Measurements from ENCODE around the gene GNG7.
"Not testable (repeated sequence)": the region's sequence is repeated elsewhere in the genome, so short reads cannot be mapped to it uniquely, and the experiment has no call there.

GNG7 gene

GRCh38 chr19:2529473-2529918 is 173.0 kb downstream of the GNG7 start:
- DNase-seq: peak; percentile 14

- DNase-seq: peak; percentile 10
Measured at GRCh38 chr19:2528675-2529101, 173.8 kb downstream of the GNG7 start.

GRCh38 chr19:2527686-2528085 is 174.8 kb downstream of the GNG7 start:
- peak; percentile 3 for DNase-seq

- no peak for DNase-seq
Measured at GRCh38 chr19:2527171-2527570, 175.3 kb downstream of the GNG7 start.

GRCh38 chr19:2524840-2525723 is 177.4 kb downstream of the GNG7 start:
- DNase-seq: peak; percentile 32

- DNase-seq: no peak
Measured at GRCh38 chr19:2524361-2524839, 178.1 kb downstream of the GNG7 start.

- peak; percentile 74 for DNase-seq
Measured at GRCh38 chr19:2523630-2524311, 178.7 kb downstream of the GNG7 start.

GRCh38 chr19:2519482-2519881 is 183.0 kb downstream of the GNG7 start:
- no peak for DNase-seq

- not testable (repeated sequence) for DNase-seq
Measured at GRCh38 chr19:2518856-2519255, 183.6 kb downstream of the GNG7 start.

GRCh38 chr19:2517881-2518601 is 184.5 kb downstream of the GNG7 start:
- no peak for DNase-seq

- DNase-seq: no peak
Measured at GRCh38 chr19:2516727-2517126, 185.8 kb downstream of the GNG7 start.

- DNase-seq: no peak
Measured at GRCh38 chr19:2514981-2515518, 187.4 kb downstream of the GNG7 start.

GRCh38 chr19:2512523-2513431 is 189.7 kb downstream of the GNG7 start:
- DNase-seq: no peak

- no peak for DNase-seq
Measured at GRCh38 chr19:2511991-2512390, 190.5 kb downstream of the GNG7 start.

GRCh38 chr19:2511570-2511969 is 190.9 kb downstream of the GNG7 start:
- no peak for DNase-seq

GRCh38 chr19:2509096-2509495 is 193.4 kb downstream of the GNG7 start:
- DNase-seq: no peak

- no peak for DNase-seq
Measured at GRCh38 chr19:2507109-2507508, 195.4 kb downstream of the GNG7 start.

- not testable (repeated sequence) for DNase-seq
Measured at GRCh38 chr19:2506656-2507055, 195.8 kb downstream of the GNG7 start.

GRCh38 chr19:2503521-2504109 is 198.9 kb downstream of the GNG7 start:
- DNase-seq: no peak

GRCh38 chr19:2500841-2501261 is 201.6 kb downstream of the GNG7 start:
- peak; percentile 55 for DNase-seq

- no peak for DNase-seq
Measured at GRCh38 chr19:2500156-2500555, 202.3 kb downstream of the GNG7 start.

Measured in right hindlimb (tissue), 1 donor.